Measurements from ENCODE around the gene IL23R.

DNA sequence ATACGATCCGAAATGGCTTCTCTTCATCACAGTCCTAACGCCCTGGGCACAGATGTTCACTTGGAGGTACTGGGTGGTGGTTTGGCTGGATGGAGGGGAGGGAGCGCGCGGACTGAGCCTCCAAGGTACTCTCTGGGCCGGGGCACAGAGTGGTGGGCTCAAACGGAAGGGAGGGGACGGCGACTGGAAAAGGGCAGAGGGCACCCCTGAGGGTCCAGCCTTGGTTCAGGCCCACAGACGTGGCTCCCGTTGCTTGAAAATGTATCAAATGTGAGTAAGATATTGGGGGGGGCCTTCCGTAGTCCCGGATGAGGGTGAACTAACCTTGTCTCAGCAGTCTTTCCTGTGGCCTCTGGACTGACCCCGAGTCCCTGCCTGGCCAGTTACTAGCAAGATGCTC, 141.9 kb downstream of the IL23R start:
- TF ChIP-seq CTCF (IDR thresholded peaks at IDR 0.05), result no peak
- no peak for TF ChIP-seq POLR2AphosphoS5 (IDR thresholded peaks at IDR 0.05; ENCODE audit: low read depth, low read length)
- no peak for TF ChIP-seq TCF7L2 (IDR thresholded peaks at IDR 0.05; ENCODE audit: low read depth, low read length)
- no peak for TF ChIP-seq SIN3A (IDR thresholded peaks at IDR 0.05; ENCODE audit: borderline replicate concordance, insufficient read depth, low read depth, low read length)
- TF ChIP-seq, protein P1, sequence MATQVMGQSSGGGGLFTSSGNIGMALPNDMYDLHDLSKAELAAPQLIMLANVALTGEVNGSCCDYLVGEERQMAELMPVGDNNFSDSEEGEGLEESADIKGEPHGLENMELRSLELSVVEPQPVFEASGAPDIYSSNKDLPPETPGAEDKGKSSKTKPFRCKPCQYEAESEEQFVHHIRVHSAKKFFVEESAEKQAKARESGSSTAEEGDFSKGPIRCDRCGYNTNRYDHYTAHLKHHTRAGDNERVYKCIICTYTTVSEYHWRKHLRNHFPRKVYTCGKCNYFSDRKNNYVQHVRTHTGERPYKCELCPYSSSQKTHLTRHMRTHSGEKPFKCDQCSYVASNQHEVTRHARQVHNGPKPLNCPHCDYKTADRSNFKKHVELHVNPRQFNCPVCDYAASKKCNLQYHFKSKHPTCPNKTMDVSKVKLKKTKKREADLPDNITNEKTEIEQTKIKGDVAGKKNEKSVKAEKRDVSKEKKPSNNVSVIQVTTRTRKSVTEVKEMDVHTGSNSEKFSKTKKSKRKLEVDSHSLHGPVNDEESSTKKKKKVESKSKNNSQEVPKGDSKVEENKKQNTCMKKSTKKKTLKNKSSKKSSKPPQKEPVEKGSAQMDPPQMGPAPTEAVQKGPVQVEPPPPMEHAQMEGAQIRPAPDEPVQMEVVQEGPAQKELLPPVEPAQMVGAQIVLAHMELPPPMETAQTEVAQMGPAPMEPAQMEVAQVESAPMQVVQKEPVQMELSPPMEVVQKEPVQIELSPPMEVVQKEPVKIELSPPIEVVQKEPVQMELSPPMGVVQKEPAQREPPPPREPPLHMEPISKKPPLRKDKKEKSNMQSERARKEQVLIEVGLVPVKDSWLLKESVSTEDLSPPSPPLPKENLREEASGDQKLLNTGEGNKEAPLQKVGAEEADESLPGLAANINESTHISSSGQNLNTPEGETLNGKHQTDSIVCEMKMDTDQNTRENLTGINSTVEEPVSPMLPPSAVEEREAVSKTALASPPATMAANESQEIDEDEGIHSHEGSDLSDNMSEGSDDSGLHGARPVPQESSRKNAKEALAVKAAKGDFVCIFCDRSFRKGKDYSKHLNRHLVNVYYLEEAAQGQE (IDR thresholded peaks at IDR 0.05; ENCODE audit: insufficient read depth in 1 of 2, low read depth in 2 of 2, low read length in 1 of 2), result no peak
